Activated CD4-positive, CD25-positive, alpha-beta regulatory T cell treated with anti-CD3 and anti-CD28 coated beads, Interleukin-2, amount 50 U/mL, for 24 hours (primary cell): ENCODE results near the gene GNB1.

Experiments
- ATAC-seq, 2 donors: fragments of 150-1000 bp; cut with Tn5 transposase; one replicate each; pipeline ENCODE4 v1.10.0; 2021; ENCODE audit warnings: mild to moderate bottlenecking in 1 of 2, moderate library complexity in 1 of 2

The GNB1 gene

GRCh38 chr1:1907098-1907736, 16.3 kb upstream of the GNB1 start:
- ATAC-seq: no peak

GRCh38 chr1:1906185-1907097, 15.6 kb upstream of the GNB1 start:
- ATAC-seq: peak; percentile 33 to 34

GRCh38 chr1:1903224-1903623, 12.3 kb upstream of the GNB1 start:
- no peak for ATAC-seq

GRCh38 chr1:1901641-1902294, 10.9 kb upstream of the GNB1 start:
- no peak for ATAC-seq

GRCh38 chr1:1900883-1901640, 10.2 kb upstream of the GNB1 start:
- ATAC-seq: no peak

- no peak for ATAC-seq
These were observed 9.1 kb upstream of the GNB1 start for GRCh38 chr1:1899967-1900327.

- ATAC-seq: no peak
These were observed 8.5 kb upstream of the GNB1 start for GRCh38 chr1:1899266-1899966.

- no peak for ATAC-seq
These were observed 7.5 kb upstream of the GNB1 start for GRCh38 chr1:1898246-1898933.

GRCh38 chr1:1895456-1896336, 4.8 kb upstream of the GNB1 start:
- no peak for ATAC-seq

GRCh38 chr1:1895060-1895418, 4.2 kb upstream of the GNB1 start:
- no peak for ATAC-seq

- no peak for ATAC-seq
These were observed 3.6 kb upstream of the GNB1 start for GRCh38 chr1:1894354-1895059.

GRCh38 chr1:1893997-1894353, 3.1 kb upstream of the GNB1 start:
- no peak for ATAC-seq

GRCh38 chr1:1893291-1893985, 2.6 kb upstream of the GNB1 start:
- no peak for ATAC-seq

- no peak for ATAC-seq
These were observed 1.9 kb upstream of the GNB1 start for GRCh38 chr1:1892763-1893120.

GRCh38 chr1:1892079-1892762, 1.3 kb upstream of the GNB1 start:
- ATAC-seq: no peak

- peak; percentile 44 to 50 for ATAC-seq
These were observed 627 bp upstream of the GNB1 start for GRCh38 chr1:1891349-1892078.

GRCh38 chr1:1889847-1890505, 911 bp downstream of the GNB1 start:
- ATAC-seq: peak; percentile 30 to 46
